ENCODE results near the gene ARF4.
"Not testable (repeated sequence)": the region's sequence is repeated elsewhere in the genome, so short reads cannot be mapped to it uniquely, and the experiment has no call there.

ARF4 gene

GRCh38 chr3:57597127-57597923 is at the start of gene ARF4:
ARF4 (minus strand) TSS chr3:57597344; CDS start chr3:57597140, 204 bp downstream.
- peak; percentile 95 for DNase-seq

- no peak for DNase-seq
Observed at GRCh38 chr3:57646723-57647122, 49.6 kb upstream of the ARF4 start.

DNA sequence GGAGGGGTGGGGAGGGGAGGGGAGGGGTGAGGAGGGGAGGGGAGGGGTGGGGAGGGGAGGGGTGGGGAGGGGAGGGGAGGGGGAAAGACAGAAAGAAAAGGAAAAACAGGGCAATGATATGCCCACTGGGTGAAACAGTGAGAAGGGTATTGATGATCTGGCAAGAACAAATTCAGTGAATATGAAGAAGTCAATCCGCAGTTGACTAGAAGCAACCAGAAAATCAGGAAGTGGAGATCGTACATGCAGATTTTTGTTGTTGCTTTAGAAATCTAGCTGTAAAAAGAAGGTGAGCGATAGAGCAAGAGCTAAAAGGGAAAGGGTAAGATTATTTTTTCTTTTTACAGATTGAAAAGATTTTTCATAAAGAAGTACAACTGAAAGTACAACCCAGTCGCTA is 47.6 kb upstream of the ARF4 start:
- DNase-seq: no peak

DNA sequence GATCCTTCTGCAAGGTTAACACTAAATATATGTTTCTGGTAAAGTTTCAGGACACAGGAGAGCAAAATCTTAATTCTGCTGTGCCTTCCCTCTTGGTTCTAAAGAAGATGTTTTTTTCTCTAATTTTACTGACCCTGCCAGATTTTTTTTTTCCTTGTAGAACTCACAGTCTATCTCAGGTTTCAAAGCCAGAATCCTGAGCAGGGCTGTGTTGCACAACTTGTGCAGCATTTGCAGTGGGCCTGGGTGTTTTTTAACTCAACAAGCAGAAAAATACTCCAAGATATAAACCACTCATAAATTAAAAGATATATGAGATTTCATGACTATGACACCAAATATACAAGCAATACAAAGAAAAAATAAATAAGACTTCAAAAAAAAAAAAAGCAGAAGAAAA is 40.2 kb upstream of the ARF4 start:
- no peak for DNase-seq

GRCh38 chr3:57634259-57634658 is 37.1 kb upstream of the ARF4 start:
- not testable (repeated sequence) for DNase-seq

- peak; percentile 30 for DNase-seq
Observed at GRCh38 chr3:57627976-57628375, 30.8 kb upstream of the ARF4 start.

- DNase-seq: no peak
Observed at GRCh38 chr3:57624801-57625200, 27.7 kb upstream of the ARF4 start.

GRCh38 chr3:57622362-57622761 is 25.2 kb upstream of the ARF4 start:
- no peak for DNase-seq

DNA sequence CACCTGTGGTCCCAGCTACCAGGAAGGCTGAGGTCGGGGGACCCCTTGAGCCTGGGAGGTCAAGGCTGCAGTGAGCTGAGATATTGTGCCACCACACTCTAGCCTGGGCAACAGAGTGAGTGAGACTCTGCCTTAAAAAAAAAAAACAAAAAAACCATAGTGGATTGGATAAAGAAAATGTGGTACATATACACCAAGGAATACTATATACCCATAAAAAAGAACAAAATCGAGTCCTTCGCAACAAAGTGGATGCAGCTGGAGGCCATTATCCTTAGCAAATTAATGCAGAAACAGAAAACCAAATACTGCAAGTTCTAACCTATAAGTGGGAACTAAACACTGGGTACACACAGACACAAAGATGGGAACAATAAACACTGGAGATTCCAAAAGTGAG is 20.6 kb upstream of the ARF4 start:
- DNase-seq: no peak

GRCh38 chr3:57616233-57616632 is 19.1 kb upstream of the ARF4 start:
- DNase-seq: no peak

DNA sequence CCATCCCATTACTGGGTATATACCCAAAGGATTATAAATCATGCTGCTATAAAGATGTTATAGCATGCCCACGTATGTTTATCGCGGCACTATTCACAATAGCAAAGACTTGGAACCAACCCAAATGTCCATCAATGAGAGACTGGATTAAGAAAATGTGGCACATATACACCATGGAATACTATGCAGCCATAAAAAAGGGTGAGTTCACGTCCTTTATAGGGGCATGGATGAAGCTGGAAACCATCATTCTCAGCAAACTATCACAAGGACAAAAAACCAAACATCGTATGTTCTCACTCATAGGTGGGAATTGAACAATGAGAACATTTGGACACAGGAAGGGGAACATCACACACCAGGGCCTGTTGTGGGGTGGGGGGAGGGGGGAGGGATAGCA is 14.7 kb upstream of the ARF4 start:
- not testable (repeated sequence) for DNase-seq

DNA sequence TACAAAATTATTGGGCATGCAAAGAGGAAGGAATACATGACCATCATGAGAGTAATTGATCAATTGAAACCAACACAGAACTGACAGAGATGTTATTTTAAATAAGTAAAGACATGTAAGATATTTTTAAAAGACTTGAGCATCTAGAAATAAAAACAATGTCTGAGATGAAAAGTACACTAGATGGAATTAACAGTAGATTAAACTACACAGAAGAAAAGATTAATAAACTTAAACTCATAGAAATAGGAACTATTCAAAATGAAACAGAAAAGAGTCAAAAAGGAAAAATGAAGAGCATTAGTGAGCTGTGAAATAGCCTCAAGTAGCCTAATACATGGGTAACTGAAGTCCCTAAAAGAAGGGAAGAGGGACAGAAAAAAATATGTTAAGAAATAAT is 8.5 kb upstream of the ARF4 start:
- DNase-seq: no peak

DNA sequence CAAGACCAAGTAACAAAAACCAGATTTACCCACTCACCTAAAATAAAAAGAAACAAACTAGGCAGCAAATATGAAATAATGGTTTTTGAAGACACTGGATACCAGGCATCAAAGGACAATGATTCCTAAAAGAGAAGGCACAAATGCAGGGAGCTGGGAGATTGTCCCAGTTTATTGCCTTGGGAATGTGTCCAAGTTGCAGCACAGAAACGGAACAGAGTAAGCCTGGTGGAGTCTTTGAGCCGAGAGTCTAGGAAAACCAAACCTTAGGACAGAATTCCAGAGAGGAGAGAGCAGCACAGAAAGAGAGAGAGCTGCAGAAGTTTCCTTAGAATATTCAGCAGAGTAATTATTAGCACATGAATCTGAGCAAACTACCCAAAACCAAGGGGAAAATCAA is 7.8 kb upstream of the ARF4 start:
- no peak for DNase-seq

- DNase-seq: no peak
Observed at GRCh38 chr3:57600195-57600594, 3.1 kb upstream of the ARF4 start.

GRCh38 chr3:57598765-57599360 is 1.7 kb upstream of the ARF4 start:
- no peak for DNase-seq

DNA sequence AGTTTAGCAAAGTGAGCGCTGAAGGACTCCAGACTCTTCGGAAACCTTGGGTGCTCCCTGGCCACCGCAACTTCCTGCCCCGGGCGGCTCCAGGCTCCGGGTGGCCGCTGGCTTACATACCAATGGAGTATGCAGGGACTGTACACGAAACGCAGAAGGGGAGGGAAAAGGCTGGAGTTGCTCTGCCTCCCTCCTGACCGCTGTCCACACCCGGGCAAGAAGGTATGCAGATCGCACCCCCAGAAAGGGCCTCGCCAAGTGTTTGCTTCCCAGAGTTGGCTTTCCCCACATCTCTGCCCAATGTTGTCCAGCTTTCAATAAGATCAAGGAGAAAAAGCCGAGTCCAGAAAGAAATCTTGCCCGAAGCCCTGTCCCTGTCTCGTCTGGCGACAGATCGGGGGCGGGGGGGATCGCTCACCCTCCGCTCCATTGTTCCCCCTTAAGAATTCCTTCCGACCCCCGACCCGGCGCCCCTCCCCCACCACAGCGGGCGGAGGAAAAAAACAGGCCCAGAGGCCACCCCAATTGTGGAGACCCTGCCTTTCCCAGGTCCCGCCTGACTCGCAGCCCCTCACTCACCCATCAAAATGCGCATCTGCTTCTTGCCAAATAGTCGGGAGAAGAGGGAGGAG is 533 bp downstream of the ARF4 start:
- peak; percentile 6 for DNase-seq

- DNase-seq: no peak
Observed at GRCh38 chr3:57594576-57594975, 2.6 kb downstream of the ARF4 start.

DNA sequence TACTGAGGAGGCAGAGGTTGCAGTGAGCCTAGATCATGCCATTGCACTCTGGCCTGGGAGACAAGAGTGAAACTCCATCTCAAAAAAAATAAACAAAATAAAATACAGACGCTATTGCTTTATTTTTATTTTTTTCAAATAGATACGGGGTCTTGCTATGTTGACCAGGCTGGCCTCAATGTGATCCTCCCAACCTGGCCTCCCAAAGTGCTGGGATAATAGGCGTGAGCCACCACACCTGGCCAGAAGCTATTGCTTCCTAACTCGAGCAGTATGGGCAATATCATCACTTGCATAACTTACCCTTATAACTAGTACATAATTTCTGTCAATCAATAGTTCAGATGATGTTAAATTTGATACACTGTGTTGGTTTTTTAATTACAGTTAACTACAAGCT is 3.0 kb downstream of the ARF4 start:
- DNase-seq: no peak

- DNase-seq: no peak
Observed at GRCh38 chr3:57592306-57592705, 4.8 kb downstream of the ARF4 start.

DNA sequence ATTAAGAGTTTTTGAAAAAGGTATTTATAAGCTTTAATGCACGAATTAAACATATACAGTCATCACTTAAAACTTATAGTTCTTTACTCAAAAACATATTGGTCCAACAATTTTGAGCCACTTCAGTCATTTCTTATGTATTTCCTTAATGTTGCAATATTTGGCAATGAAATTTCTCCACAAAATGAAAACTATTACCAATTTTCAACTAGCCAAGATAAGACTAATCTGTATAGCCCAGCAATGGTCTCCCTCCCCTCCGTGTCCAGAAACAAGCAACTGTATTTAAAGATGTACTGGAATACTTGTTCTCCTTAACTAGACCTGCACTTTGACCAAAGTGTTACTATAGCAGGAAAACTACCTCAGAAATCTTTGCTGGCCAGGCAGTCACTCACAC is 9.2 kb downstream of the ARF4 start:
- DNase-seq: no peak

GRCh38 chr3:57586778-57587177 is 10.4 kb downstream of the ARF4 start:
- no peak for DNase-seq

- DNase-seq: no peak
Observed at GRCh38 chr3:57583544-57583943, 13.6 kb downstream of the ARF4 start.

DNA sequence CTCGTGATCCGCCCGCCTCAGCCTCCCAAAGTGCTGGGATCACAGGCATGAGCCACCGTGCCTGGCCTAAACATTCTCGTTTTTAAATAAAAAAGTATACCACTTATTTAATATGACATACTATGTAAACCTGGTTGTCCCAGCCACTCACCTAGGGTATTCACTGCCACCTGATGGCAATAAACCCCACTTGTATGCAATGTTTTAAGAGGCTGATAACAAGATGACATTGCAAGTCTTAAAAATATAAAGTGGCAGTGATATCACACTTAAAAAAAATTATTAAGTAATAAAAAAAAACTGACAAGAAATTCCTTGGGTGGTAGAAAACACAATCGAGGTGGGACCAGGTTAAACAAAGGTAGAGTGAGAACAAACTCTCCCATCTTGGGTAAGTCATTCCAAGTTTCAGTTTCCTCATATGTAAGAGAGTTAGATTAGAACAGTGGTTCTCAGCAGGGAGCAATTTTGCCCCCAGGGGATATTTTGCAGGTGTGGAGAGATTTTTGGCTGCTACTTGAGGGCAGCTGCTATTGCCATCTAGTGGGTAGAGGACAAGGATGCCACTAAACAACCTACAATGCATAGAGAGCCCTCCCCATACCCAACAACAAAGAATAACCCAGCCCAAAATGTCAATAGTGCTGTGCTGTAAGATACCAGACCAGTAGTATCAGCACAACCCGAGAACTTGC is 14.5 kb downstream of the ARF4 start:
- no peak for DNase-seq

- no peak for DNase-seq
Observed at GRCh38 chr3:57577801-57578200, 19.3 kb downstream of the ARF4 start.
